H54 (cell line): Measurements from ENCODE around the gene TTC28.
A peak's percentile ranks its signal among the peaks of the same experiment; 100 is the strongest.

Experiments used
- DNase-seq: peaks from one replicate; pipeline ENCODE4 v3.0.0; 2011; ENCODE audit warnings: low spot score, mixed read lengths; ENCODE audit not compliant: insufficient read length
- FAIRE-seq: peaks from 3 replicates; lab custom pipeline; 2011; peaks lifted over from hg19 to GRCh38; lab: Jason Lieb, UNC
- POLR2A ChIP-seq: IDR thresholded peaks from 2 replicates; pipeline ENCODE4 v1.6.1; 2011; ENCODE audit warnings: low read depth, mild to moderate bottlenecking, low read length

TTC28 gene

GRCh38 chr22:28046100-28046499 is 633.5 kb downstream of the TTC28 start:
- no peak for TF ChIP-seq POLR2A
- FAIRE-seq (no peak), DNase-seq (no peak)

GRCh38 chr22:28044546-28045173 is 635.0 kb downstream of the TTC28 start:
- no peak for TF ChIP-seq POLR2A
- FAIRE-seq = no peak
- DNase-seq = no peak

- FAIRE-seq = no peak
- TF ChIP-seq POLR2A = no peak
- DNase-seq = no peak
Measured at GRCh38 chr22:28043266-28043665, 636.4 kb downstream of the TTC28 start.

GRCh38 chr22:28034760-28035401 is 644.8 kb downstream of the TTC28 start:
- DNase-seq (no peak), FAIRE-seq (no peak)
- no peak for TF ChIP-seq POLR2A

- DNase-seq (no peak), FAIRE-seq (no peak)
- no peak for TF ChIP-seq POLR2A
Measured at GRCh38 chr22:28034145-28034759, 645.4 kb downstream of the TTC28 start.

- TF ChIP-seq POLR2A = no peak
- no peak for DNase-seq
- no peak for FAIRE-seq
Measured at GRCh38 chr22:28032861-28033260, 646.8 kb downstream of the TTC28 start.

- no peak for TF ChIP-seq POLR2A
- no peak for FAIRE-seq
Measured at GRCh38 chr22:28031383-28031922, 648.2 kb downstream of the TTC28 start.

GRCh38 chr22:28030473-28030872 is 649.2 kb downstream of the TTC28 start:
- TF ChIP-seq POLR2A = no peak
- FAIRE-seq = no peak
- no peak for DNase-seq

More at GRCh38 chr22:28031383-28031922, 648.2 kb downstream of the TTC28 start:
- no peak for DNase-seq

- DNase-seq (no peak), FAIRE-seq (no peak)
- TF ChIP-seq POLR2A = no peak
Measured at GRCh38 chr22:28029956-28030355, 649.7 kb downstream of the TTC28 start.

- TF ChIP-seq POLR2A = no peak
- FAIRE-seq = peak; percentile 96
Measured at GRCh38 chr22:28029201-28029948, 650.3 kb downstream of the TTC28 start.

GRCh38 chr22:28027453-28028448 is 651.9 kb downstream of the TTC28 start:
- no peak for FAIRE-seq
- TF ChIP-seq POLR2A = no peak
- no peak for DNase-seq

More at GRCh38 chr22:28029201-28029948, 650.3 kb downstream of the TTC28 start:
- DNase-seq = peak; percentile 80

GRCh38 chr22:28025866-28026575 is 653.6 kb downstream of the TTC28 start:
- DNase-seq = no peak
- no peak for FAIRE-seq
- TF ChIP-seq POLR2A = no peak
